Thyroid gland (tissue), 4 donors: ENCODE measurements around the gene CNMD.

Experiments used
- POLR2A ChIP-seq, 2 donors: fragments of 450-650 bp; IDR thresholded peaks; one replicate each; pipeline ENCODE4 v1.6.1; 2017; ENCODE audit warnings: antibody characterized with exemption in 2 of 2, mild to moderate bottlenecking in 2 of 2, moderate library complexity in 1 of 2
- TF ChIP-seq, protein P1 (sequence below), 6 experiments: fragments of 200-600 bp in 3 of 6; fragments of 450-650 bp in 3 of 6; sonication (generic) in 3 of 6; IDR thresholded peaks; one replicate each; pipeline ENCODE4 v1.5.1; 2016 to 2019; ENCODE audit warnings: antibody characterized with exemption in 6 of 6, mild to moderate bottlenecking in 2 of 6, inconsistent platforms in 1 of 6, moderate library complexity in 1 of 6

GRCh38 chr13:52723181-52723580, 16.4 kb downstream of the CNMD start:
- TF ChIP-seq, protein P1, sequence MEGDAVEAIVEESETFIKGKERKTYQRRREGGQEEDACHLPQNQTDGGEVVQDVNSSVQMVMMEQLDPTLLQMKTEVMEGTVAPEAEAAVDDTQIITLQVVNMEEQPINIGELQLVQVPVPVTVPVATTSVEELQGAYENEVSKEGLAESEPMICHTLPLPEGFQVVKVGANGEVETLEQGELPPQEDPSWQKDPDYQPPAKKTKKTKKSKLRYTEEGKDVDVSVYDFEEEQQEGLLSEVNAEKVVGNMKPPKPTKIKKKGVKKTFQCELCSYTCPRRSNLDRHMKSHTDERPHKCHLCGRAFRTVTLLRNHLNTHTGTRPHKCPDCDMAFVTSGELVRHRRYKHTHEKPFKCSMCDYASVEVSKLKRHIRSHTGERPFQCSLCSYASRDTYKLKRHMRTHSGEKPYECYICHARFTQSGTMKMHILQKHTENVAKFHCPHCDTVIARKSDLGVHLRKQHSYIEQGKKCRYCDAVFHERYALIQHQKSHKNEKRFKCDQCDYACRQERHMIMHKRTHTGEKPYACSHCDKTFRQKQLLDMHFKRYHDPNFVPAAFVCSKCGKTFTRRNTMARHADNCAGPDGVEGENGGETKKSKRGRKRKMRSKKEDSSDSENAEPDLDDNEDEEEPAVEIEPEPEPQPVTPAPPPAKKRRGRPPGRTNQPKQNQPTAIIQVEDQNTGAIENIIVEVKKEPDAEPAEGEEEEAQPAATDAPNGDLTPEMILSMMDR (IDR thresholded peaks at IDR 0.05), result no peak
- TF ChIP-seq POLR2A (IDR thresholded peaks at IDR 0.05), result no peak
